B cell (primary cell): ENCODE results near the gene FOXO1. TPM values are rescaled to one million over a fixed set of nuclear protein-coding genes. Genes with fewer than 3 reads are reported as not detected.

Source experiments
- ATAC-seq: fragments of 200-7000 bp; cut with Tn5 transposase; one replicate; pipeline ENCODE4 v1.10.0; 2021; ENCODE audit warnings: low read depth, mild to moderate bottlenecking, moderate number of reproducible peaks, moderate library complexity
- CTCF ChIA-PET: fragments of 350-600 bp; sonication (Branson Sonifier 250); formaldehyde crosslinking; loops from one replicate; lab custom pipeline; 2021; ENCODE audit warnings: antibody characterized with exemption, inconsistent platforms; lab: Charles Lee
- POLR2A ChIA-PET: fragments of 350-600 bp; sonication (Branson Sonifier 250); formaldehyde crosslinking; loops from one replicate; lab custom pipeline; 2021; ENCODE audit warnings: antibody characterized with exemption; lab: Charles Lee
- DNase-seq: peaks from one replicate; pipeline ENCODE4 v3.0.0; 2013
- H2AFZ ChIP-seq: 2 replicates; pipeline ENCODE4 v1.6.1; 2012; ENCODE audit warnings: mild to moderate bottlenecking, low read depth, low read length; ENCODE audit not compliant: insufficient read depth, poor library complexity, severe bottlenecking
- H3K27ac ChIP-seq, 2 donors: 1 replicate in 1 of 2; 2 replicates in 1 of 2; pipeline ENCODE4 v1.5.1; 2012 to 2013; ENCODE audit warnings: low read length in 2 of 2, mild to moderate bottlenecking in 2 of 2, moderate library complexity in 1 of 2
- H3K27me3 ChIP-seq, 4 experiments: fragments of 200-600 bp in 1 of 4; sonication (generic) in 1 of 4; replicated peaks in 1 of 4; 1 replicate in 2 of 4; 2 replicates in 2 of 4; pipeline versions ENCODE4 v1.6.1 to v1.7.0; 2013 to 2016; ENCODE audit warnings: low read length in 3 of 4, mild to moderate bottlenecking in 2 of 4, mixed read lengths in 1 of 4, moderate library complexity in 1 of 4; ENCODE audit not compliant: insufficient read depth in 4 of 4, control insufficient read depth in 3 of 4; ENCODE audit errors: control extremely low read depth in 1 of 4
- H3K36me3 ChIP-seq, 2 experiments: replicated peaks in 1 of 2; 1 replicate in 1 of 2; 2 replicates in 1 of 2; pipeline versions ENCODE4 v1.6.1 to v1.7.1; 2013; ENCODE audit warnings: low read length in 1 of 2; ENCODE audit not compliant: insufficient read depth in 2 of 2, control insufficient read depth in 1 of 2; ENCODE audit errors: control extremely low read depth in 1 of 2, extremely low read depth in 1 of 2
- H3K4me1 ChIP-seq, 2 donors: fragments of 200-600 bp in 1 of 2; sonication (generic) in 1 of 2; 1 replicate in 1 of 2; 2 replicates in 1 of 2; pipeline versions ENCODE4 v1.5.1 to v1.6.1; 2013 to 2017; ENCODE audit warnings: low read length in 2 of 2; ENCODE audit not compliant: control insufficient read depth in 2 of 2, insufficient read depth in 2 of 2
- H3K4me2 ChIP-seq: replicated peaks from 2 replicates; pipeline ENCODE3; 2012; ENCODE audit warnings: mild to moderate bottlenecking, low read depth, low read length; ENCODE audit not compliant: poor library complexity, severe bottlenecking
- H3K4me3 ChIP-seq, 5 experiments: fragments of 200-600 bp in 1 of 5; sonication (generic) in 1 of 5; 1 replicate in 3 of 5; 2 replicates in 2 of 5; pipeline versions ENCODE4 v1.5.1 to v1.7.0; 2011 to 2016; ENCODE audit warnings: low read length in 4 of 5, mild to moderate bottlenecking in 4 of 5, low read depth in 2 of 5, control low read depth in 1 of 5, moderate library complexity in 1 of 5; ENCODE audit not compliant: insufficient read depth in 1 of 5; ENCODE audit errors: control extremely low read depth in 1 of 5, extremely low read depth in 1 of 5
- H3K79me2 ChIP-seq: fragments of 200-600 bp; sonication (generic); one replicate; pipeline ENCODE4 v1.6.0; 2016; ENCODE audit warnings: low read length; ENCODE audit not compliant: control insufficient read depth, insufficient read depth
- H3K9ac ChIP-seq: fragments of 200-600 bp; sonication (generic); 2 replicates; pipeline ENCODE4 v1.6.1; 2017; ENCODE audit warnings: mild to moderate bottlenecking, low read length, moderate library complexity
- H3K9me3 ChIP-seq, 3 donors: one replicate each; pipeline versions ENCODE4 v1.6.1 to v1.7.1; 2013; ENCODE audit warnings: low read length in 2 of 3; ENCODE audit not compliant: control insufficient read depth in 2 of 3, insufficient read depth in 1 of 3; ENCODE audit errors: control extremely low read depth in 1 of 3
- H4K20me1 ChIP-seq: 2 replicates; pipeline ENCODE4 v1.6.0; 2012; ENCODE audit warnings: mild to moderate bottlenecking, low read length; ENCODE audit not compliant: insufficient read depth, control insufficient read depth, poor library complexity, severe bottlenecking
- H3K27ac Mint-ChIP-seq: one replicate; pipeline ENCODE4 v1.8.0; 2021; ENCODE audit warnings: mixed read lengths
- H3K27me3 Mint-ChIP-seq: one replicate; pipeline ENCODE4 v1.8.0; 2021; ENCODE audit warnings: mixed read lengths
- H3K4me1 Mint-ChIP-seq: one replicate; pipeline ENCODE4 v1.8.0; 2021; ENCODE audit warnings: mixed read lengths
- H3K4me3 Mint-ChIP-seq: one replicate; pipeline ENCODE4 v1.8.0; 2021; ENCODE audit warnings: mixed read lengths
- H3K9me3 Mint-ChIP-seq: one replicate; pipeline ENCODE4 v1.8.0; 2022; ENCODE audit warnings: mixed read lengths; ENCODE audit not compliant: insufficient read depth
- CTCF ChIP-seq: fragments of 200-600 bp; IDR thresholded peaks from one replicate; pipeline ENCODE4 v1.8.0; 2022; ENCODE audit warnings: antibody characterized with exemption, mild to moderate bottlenecking
- EZH2 ChIP-seq: IDR thresholded peaks from 2 replicates; pipeline ENCODE4 v1.6.1; 2012; ENCODE audit warnings: borderline replicate concordance, low read depth, mild to moderate bottlenecking, moderate library complexity, low read length; ENCODE audit not compliant: insufficient read depth, poor library complexity, severe bottlenecking
- WGBS: methylation state at CpG from one replicate; pipeline ENCODE4 v1.1.5; 2013; ENCODE audit warnings: missing lambda C conversion rate; ENCODE audit not compliant: insufficient coverage; 5-methylcytosine and 5-hydroxymethylcytosine counted together
- intact Hi-C: fragments of 100-400 bp; cut with micrococcal nuclease; formaldehyde crosslinking; loops from one replicate; pipeline ENCODE4 v1.10.0; 2022
- polyA plus RNA-seq: library from polyadenylated mRNA; depleted of rRNA; stranded (reverse); fragments of >200 nt; gene quantifications from 2 replicates; pipeline ENCODE4 v1.2.3, GENCODE V29; 2012
- total RNA-seq, 2 donors: library from RNA; stranded (reverse); fragments of 120-200 nt in 1 of 2; gene quantifications; 1 replicate in 1 of 2; 2 replicates in 1 of 2; pipeline versions ENCODE4 v1.2.3 to v1.2.4, GENCODE V29; 2013 to 2022

The FOXO1 gene
- total and polyA plus RNA-seq, 2 donors (not counting 1 experiment from before 2014, with no cell fraction given), result 22.8 to 77.9 TPM

GRCh38 chr13:40624383-40624782 lies 42.1 kb downstream of the FOXO1 start:
- no peaks in the 10 kb centered on the region for H3K27me3 ChIP-seq
- intact Hi-C loops, result no loop called here
- H3K27ac ChIP-seq, result peak overlapping the region in 1 of 2 donors; percentile 18
- POLR2A ChIA-PET, result no interaction called here
- H2AFZ ChIP-seq, result no peak overlapping the region
- no peaks in the 10 kb centered on the region for H3K9me3 ChIP-seq
- TF ChIP-seq CTCF (no peak), EZH2 (no peak)
- H3K4me3 ChIP-seq, result no peak overlapping the region
- no peak overlapping the region for H3K4me3 Mint-ChIP-seq
- CTCF ChIA-PET, result interaction anchor here (0.7 to 1.2 kb wide), 3 partner anchors 12 to 61 kb away, joined by 3 to 4 read pairs (median 3); no protein-coding TSS in a partner anchor
- H3K36me3 ChIP-seq, result peaks cover 1 to 4% of the 10 kb centered on the region in 2 experiments
- no peak for DNase-seq
- ATAC-seq, result no peak
- H3K4me1 Mint-ChIP-seq, result peaks cover 73% of the 10 kb centered on the region
- H4K20me1 ChIP-seq, result peaks cover 72% of the 10 kb centered on the region
- H3K9me3 Mint-ChIP-seq, result no peaks in the 10 kb centered on the region
- no CpG with 5 or more reads among the region's 1 CpG for WGBS
- peak overlapping the region; percentile 6 for H3K4me2 ChIP-seq
- no peaks in the 10 kb centered on the region for H3K27me3 Mint-ChIP-seq
- no peak overlapping the region for H3K9ac ChIP-seq
- H3K27ac Mint-ChIP-seq, result peak overlapping the region; percentile 53
- H3K4me1 ChIP-seq, result peaks cover 68 to 70% of the 10 kb centered on the region in 2 donors
- H3K79me2 ChIP-seq, result peaks cover 99% of the 10 kb centered on the region

- Histone ChIP-seq H3K27me3 (no peaks in the 10 kb centered on the region), H3K4me3 (no peak overlapping the region), H3K36me3 (peaks cover 1 to 4% of the 10 kb centered on the region in 2 experiments), H2AFZ (no peak overlapping the region), H3K27ac (peak overlapping the region in 1 of 2 donors; percentile 14), H3K9me3 (no peaks in the 10 kb centered on the region), H3K4me1 (peaks cover 74 to 76% of the 10 kb centered on the region in 2 donors), H3K9ac (no peak overlapping the region), H3K79me2 (peaks cover 100% of the 10 kb centered on the region), H3K4me2 (peak overlapping the region; percentile 31), H4K20me1 (peaks cover 82% of the 10 kb centered on the region)
- Mint-ChIP-seq H3K27ac (no peak overlapping the region), H3K27me3 (no peaks in the 10 kb centered on the region), H3K4me3 (no peak overlapping the region), H3K9me3 (no peaks in the 10 kb centered on the region), H3K4me1 (peaks cover 75% of the 10 kb centered on the region)
- ChIA-PET CTCF (no interaction called here), POLR2A (no interaction called here)
- no CpG with 5 or more reads among the region's 1 CpG for WGBS
- TF ChIP-seq CTCF (no peak), EZH2 (no peak)
- no peak for ATAC-seq
- intact Hi-C loops, result no loop called here
- no peak for DNase-seq
Measured at GRCh38 chr13:40622761-40623160, 43.7 kb downstream of the FOXO1 start.
